Measurements from ENCODE around the gene TBCA.
"Not testable (repeated sequence)": the region's sequence is repeated elsewhere in the genome, so short reads cannot be mapped to it uniquely, and the experiment has no call there.

Gene TBCA

DNA sequence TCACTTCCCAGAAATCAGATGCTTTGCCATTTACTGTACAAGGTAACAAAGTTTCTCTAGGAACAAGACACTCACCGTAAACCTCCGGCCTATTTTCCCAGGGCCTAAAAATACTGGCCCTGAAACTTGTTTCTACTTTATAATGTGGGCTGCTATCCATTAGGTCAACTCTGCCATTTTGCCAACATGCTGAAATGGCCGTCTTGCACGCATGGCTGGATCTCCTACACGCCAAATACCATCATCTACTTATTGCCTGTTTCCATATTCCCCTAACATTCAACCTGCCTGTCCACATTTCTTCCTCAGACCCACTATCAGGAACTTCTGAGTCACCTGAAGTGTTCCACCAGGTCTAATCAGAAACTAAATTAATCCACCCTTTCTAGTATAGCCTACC, 4.7 kb downstream of the TBCA start:
- DNase-seq, result no peak

GRCh38 chr5:77770293-77771005, 5.7 kb downstream of the TBCA start:
- DNase-seq, result no peak

DNA sequence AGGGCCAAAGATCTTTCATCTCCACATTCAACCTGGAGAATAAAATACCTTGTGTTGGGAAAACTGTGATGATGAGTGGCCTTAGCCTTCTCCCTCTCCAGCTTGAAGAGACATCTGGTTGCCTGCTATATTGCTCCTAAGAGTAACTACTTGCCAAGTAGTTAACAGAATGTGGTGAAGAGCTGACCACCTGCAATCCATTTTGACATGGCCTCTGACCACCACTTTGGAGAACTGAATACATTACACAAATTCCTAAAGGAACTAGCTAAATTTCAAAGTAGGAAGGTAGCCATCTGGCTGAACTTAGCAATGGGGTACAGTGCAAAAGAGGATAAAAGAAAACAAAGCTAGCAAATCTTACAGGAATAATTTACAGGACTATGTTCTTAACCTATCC, 7.2 kb downstream of the TBCA start:
- no peak for DNase-seq

GRCh38 chr5:77767301-77767700, 8.8 kb downstream of the TBCA start:
- DNase-seq, result no peak

DNA sequence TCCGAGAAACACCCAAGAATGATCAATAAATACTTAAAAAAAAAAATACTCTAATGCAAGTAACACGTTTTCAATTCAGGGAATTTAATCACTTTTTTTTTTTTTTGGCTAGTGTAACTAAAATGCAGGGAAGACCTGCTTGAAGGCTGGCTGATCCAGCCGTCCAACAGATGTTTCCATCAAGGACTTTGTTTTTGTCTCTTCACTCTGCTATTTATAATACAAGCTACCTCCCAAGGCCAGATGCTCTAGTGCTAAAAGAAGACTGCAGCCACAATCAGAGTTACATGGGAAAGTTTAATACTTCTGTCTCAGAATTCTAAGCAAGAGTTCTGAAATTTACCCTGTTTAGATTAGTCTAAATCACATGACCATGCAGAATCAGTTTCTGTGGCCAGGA, 14.5 kb downstream of the TBCA start:
- DNase-seq, result no peak

DNA sequence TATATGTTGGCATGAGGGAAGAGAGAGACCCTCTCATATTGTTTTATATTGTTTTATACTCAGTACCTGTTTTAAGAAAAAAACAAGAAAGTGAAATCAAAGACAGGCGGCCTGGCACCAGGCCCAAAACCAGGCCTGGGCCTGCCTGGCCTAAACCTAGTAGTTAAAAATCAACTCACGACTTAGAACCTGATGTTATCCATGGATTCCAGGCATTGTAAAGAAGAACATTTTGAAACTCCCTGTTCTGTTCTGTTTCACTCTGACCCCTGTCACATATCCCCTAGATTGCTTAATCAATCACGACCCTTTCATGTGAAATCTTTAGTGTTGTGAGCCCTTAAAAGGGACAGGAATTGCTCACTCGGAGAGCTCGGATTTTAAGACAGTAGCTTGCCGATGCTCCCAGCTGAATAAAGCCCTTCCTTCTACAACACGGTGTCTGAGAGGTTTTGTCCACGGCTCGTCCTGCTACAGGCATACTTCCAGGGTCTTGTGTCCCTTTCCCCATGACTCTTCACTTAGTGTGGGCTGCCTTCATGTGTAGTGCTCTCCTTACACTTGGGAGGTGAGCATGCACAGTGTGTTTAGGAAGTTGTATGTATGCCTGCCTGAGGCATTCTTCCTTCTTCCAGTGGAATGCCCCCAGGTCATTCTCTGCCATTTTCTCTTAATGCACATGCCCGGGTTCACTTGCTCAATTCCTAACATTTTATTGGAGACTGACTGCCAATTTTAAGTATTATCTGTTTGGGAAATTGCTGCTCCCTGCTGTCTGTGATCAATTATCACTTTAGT, 17.8 kb downstream of the TBCA start:
- no peak for DNase-seq

DNA sequence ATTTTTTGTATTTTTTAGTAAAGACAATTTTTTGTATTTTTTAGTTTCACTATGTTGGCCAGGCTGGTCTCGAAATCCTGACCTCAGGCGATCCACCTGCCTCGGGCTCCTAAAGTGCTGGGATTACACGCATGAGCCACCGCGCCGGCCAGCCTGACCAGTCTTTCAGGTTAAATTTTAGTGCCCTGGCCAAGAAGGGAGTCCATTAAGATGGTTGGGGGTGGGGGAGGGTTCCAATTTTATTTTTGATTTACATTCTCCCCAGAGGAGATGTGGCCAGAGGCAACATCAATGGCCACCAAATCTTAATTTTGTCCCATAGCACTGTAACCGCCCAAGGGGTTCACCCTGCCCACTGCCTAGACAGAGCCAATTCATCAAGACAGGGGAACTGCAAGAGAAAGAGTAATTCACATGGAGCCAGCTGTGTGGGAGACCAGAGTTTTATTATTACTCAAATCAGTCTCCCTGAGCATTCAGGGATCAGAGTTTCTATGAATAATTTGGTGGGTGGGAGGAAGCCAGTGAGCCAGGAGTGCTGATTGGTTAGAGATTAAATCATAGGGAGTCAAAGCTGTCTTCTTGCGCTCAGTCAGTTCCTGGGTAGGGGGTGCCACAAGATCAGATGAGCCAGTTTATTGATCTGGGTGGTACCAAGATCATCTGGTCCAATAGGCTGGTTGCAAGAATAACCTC, 24.7 kb downstream of the TBCA start:
- DNase-seq, result no peak

DNA sequence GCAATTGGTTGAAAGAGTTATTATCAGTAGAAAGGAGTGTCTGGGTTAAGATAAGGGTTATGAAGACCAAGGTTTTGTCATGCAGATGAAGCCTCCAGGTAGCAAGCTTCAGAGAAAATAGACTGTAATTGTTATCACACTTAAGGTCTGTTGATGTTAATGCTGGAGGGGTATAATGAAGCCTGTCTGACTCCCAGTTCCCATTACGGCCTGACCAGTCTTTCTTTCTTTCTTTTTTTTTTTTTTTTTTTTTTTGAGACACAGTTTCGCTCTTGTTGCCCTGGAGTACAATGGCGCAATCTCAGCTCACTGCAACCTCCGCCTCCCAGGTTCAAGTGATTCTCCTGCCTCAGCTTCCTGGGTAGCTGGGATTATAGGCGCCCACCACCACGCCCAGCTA, 25.2 kb downstream of the TBCA start:
- DNase-seq, result not testable (repeated sequence)

GRCh38 chr5:77748160-77748559, 28.0 kb downstream of the TBCA start:
- no peak for DNase-seq

GRCh38 chr5:77744116-77744515, 32.0 kb downstream of the TBCA start:
- DNase-seq, result no peak

- DNase-seq, result no peak
Measured at GRCh38 chr5:77743181-77743580, 33.0 kb downstream of the TBCA start.

GRCh38 chr5:77741608-77742007, 34.5 kb downstream of the TBCA start:
- no peak for DNase-seq

DNA sequence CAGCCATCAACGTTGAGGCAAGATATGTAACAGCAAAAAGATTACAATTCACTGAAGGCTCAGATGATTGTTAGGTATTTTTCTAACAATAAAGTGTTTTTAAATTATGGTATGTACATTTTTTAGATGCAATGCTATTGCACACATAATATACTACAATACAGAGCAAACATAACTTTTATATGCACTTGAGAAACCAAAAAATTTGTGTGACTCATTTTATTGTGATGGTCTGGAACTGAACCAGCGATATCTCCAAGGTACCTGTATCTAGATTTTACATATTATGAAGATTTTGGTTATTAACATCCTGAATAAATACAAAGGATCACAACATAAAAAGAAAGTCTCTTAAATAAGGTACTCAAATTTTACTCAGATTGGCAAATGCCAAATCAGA, 41.3 kb downstream of the TBCA start:
- no peak for DNase-seq

DNA sequence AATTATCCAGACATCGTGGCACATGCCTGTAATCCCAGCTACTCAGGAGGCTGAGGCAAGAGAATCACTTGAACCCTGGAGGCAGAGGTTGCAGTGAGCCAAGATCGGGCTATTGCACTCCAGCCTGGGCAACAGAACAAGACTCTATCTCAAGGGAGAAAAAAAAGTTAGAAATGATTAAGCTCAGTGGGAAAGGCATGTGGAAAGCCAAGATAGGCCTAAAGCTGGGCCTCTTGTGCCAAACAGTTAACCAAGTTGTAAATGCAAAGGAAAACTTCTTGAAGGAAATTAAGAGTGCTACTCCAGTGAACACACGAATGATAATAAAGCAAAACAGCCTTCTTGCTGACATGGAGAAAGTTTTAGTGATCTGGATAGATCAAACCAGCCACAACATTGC, 43.0 kb downstream of the TBCA start:
- no peak for DNase-seq

- no peak for DNase-seq
Measured at GRCh38 chr5:77727190-77727589, 48.9 kb downstream of the TBCA start.

DNA sequence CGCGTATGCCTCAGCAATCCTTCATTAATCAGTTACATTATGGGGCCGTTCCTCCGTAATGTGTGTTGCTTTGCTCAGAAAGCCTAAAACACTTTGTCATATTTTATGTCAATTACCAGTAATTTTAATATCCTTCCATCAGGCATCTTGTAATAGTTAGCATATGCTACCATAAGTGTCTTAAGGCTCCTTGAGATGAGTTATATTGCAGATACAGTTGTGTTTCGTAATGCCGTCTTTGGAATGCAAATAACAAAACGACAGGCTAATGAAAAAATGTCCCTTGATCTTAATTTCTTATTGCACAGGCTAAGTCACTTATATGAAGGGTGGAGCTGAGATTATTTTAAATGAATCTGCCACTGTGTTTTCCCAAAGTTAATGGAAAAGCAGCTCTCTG, 50.5 kb downstream of the TBCA start:
- no peak for DNase-seq

DNA sequence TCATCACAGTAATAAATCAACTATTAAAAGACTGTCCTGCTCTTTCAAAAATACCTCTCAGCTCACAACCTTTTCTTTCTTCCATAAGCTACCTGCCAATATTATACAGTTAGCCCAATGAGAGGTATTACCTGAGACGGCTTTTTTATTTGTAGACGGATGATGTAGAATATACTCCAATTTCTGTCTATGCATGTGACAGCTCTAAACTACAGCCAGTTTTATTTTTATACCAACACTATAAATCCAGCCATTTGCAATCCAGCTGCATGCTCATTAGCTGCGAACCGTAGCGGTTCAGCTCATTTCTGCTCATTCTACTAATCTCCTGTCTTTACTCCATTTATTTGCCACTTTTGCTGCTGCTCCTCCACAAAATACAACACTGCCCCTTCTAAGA, 51.2 kb downstream of the TBCA start:
- no peak for DNase-seq

- DNase-seq, result no peak
Measured at GRCh38 chr5:77719666-77720363, 56.3 kb downstream of the TBCA start.

- no peak for DNase-seq
Measured at GRCh38 chr5:77718934-77719610, 57.1 kb downstream of the TBCA start.

- DNase-seq, result no peak
Measured at GRCh38 chr5:77709993-77710685, 66.0 kb downstream of the TBCA start.

- no peak for DNase-seq
Measured at GRCh38 chr5:77709340-77709739, 66.8 kb downstream of the TBCA start.

DNA sequence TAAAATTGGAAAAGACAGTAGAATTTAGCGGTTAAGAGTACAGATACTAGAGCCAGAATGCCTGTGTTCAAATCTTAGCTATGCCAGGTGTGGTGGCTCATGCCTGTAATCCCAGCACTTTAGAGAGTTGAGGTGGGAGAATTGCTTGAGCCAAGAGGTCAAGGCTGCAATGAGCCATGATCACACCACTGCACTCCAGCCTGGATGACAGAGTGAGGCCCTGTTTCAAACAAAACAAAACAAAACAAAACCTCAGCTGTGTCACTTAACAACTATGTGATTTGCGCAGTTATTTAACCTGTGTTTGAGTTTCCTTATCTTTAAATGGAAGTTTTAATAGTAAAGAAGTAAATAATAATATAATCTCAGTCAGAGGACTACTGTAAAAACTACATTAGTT, 68.3 kb downstream of the TBCA start:
- DNase-seq, result no peak

Data from NCI-H1694 (cell line).